GM12801 (cell line): ENCODE results near the gene KLC3.

Experiments used
- TF ChIP-seq, protein P1 (sequence below): IDR thresholded peaks from one replicate; pipeline ENCODE4 v1.5.1; 2011; ENCODE audit warnings: control low read depth; ENCODE audit not compliant: insufficient read length; ENCODE audit errors: extremely low read depth

Gene KLC3

GRCh38 chr19:45340232-45340898, at the start of gene KLC3:
Gene KLC3 (plus strand): TSS chr19:45340750. CDS start chr19:45345542, 4,792 bp downstream.
- TF ChIP-seq, protein P1, sequence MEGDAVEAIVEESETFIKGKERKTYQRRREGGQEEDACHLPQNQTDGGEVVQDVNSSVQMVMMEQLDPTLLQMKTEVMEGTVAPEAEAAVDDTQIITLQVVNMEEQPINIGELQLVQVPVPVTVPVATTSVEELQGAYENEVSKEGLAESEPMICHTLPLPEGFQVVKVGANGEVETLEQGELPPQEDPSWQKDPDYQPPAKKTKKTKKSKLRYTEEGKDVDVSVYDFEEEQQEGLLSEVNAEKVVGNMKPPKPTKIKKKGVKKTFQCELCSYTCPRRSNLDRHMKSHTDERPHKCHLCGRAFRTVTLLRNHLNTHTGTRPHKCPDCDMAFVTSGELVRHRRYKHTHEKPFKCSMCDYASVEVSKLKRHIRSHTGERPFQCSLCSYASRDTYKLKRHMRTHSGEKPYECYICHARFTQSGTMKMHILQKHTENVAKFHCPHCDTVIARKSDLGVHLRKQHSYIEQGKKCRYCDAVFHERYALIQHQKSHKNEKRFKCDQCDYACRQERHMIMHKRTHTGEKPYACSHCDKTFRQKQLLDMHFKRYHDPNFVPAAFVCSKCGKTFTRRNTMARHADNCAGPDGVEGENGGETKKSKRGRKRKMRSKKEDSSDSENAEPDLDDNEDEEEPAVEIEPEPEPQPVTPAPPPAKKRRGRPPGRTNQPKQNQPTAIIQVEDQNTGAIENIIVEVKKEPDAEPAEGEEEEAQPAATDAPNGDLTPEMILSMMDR: no peak

DNA sequence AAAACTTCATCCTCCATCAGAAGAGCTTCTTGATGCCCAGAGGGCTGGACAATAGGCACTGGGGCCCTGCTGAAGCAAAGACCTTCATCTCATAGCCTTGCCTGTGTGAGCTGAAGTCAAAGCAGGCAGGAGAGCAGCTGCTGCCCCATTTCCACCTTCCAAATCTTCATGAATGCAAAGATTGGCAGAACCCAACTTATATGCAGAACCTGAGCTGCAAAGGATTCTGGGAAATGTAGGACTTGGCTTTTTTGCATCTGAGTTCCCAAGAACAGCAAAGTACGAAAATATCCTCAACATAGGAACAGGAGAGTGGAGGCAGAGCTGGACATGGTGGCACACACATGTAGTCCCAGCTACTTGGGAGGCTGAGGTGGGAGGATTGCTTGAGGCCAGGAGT, 48.7 kb upstream of the KLC3 start:
- TF ChIP-seq, protein P1: no peak

GRCh38 chr19:45293682-45294081, 46.9 kb upstream of the KLC3 start:
- TF ChIP-seq, protein P1: no peak

DNA sequence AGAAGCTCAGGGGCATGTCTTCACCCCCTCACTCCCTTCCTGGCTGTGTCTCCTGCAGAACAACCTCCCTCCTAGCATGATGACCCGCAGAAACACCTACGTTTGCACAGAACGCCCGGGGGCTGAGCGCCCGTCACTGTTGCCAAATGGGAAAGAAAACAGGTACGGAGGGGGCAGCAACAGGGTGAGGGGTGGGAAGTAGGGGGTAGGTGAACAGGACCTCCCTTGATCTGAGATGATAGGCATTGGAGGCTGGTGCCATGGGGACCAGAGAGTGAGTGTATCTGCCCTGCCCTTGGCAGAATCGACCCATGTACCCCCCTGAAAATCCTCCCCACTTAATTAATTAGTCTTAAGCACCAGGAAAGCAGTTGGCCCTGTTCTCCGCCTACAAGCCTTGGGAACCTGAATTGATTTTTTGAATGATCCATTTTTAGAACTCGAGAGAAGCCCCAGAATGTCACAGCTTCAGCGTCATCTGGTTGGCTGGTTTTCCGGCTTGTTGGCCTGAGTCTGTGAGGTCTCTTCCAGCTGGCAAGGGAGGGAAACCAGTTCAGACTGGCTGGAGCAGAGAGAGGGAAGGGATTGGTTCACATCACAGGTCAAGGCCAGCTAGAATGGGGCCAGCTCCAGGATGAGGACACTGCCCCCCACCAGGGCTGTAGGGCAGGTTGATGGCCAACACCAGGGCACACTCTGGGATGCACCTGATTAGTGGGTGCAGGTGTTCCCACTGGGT, 46.1 kb upstream of the KLC3 start:
- TF ChIP-seq, protein P1: no peak

GRCh38 chr19:45295873-45296272, 44.7 kb upstream of the KLC3 start:
- TF ChIP-seq, protein P1: no peak

DNA sequence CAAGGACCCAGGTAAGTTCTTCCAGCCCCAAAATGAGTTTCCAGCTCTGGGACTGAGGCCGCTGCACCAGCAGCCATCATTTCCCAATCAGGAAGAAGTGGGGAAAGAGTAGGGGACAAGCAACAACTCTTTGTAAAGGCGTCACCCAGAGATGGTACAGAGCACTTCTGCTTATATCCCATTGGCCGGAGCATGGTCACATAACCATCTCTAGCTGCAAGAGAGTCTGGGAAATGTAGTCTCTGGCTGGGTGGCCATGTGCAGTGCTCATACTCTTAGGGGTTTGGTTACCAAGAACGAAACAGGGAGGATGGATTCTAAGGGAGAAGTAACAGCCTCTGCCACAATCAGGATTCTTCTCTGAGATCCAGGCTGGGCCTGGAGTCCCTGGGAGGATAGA, 44.2 kb upstream of the KLC3 start:
- TF ChIP-seq, protein P1: no peak

DNA sequence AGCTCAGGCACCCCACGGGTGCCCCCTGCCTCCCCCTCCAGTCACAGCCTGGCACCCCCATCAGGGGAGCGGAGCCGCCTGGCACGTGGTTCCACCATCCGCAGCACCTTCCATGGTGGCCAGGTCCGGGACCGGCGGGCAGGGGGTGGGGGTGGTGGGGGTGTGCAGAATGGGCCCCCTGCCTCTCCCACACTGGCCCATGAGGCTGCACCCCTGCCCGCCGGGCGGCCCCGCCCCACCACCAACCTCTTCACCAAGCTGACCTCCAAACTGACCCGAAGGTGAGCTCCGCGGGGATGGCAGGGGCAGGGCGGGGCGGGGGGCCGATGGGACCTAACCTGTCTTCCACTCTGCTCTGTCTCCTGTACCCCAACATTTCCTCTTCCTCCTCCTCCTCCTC, 42.9 kb upstream of the KLC3 start:
- TF ChIP-seq, protein P1: no peak
